GM23248 (cell line): ENCODE results near the gene ABI1. TPM values are rescaled to one million over a fixed set of nuclear protein-coding genes. Genes with fewer than 3 reads are reported as not detected.
A peak's percentile ranks its signal among the peaks of the same experiment; 100 is the strongest.

ENCODE experiments used
- DNase-seq: peaks from one replicate; pipeline ENCODE4 v3.0.0-alpha.2; 2015
- H2AFZ ChIP-seq: fragments of 200-600 bp; sonication (generic); 2 replicates; pipeline ENCODE4 v1.6.1; 2016; ENCODE audit warnings: antibody characterized with exemption
- H3F3A ChIP-seq: fragments of 200-600 bp; sonication (generic); 2 replicates; pipeline ENCODE4 v1.6.1; 2016; ENCODE audit warnings: mild to moderate bottlenecking, antibody characterized with exemption, mixed run types; ENCODE audit not compliant: insufficient read depth
- H3K27ac ChIP-seq: fragments of 200-600 bp; sonication (generic); 2 replicates; pipeline ENCODE4 v1.5.1; 2016; ENCODE audit warnings: mild to moderate bottlenecking
- H3K27me3 ChIP-seq: fragments of 200-600 bp; sonication (generic); replicated peaks from 2 replicates; pipeline ENCODE4 v1.6.1; 2016; ENCODE audit warnings: mild to moderate bottlenecking; ENCODE audit not compliant: insufficient read depth
- H3K36me3 ChIP-seq: fragments of 200-600 bp; sonication (generic); 2 replicates; pipeline ENCODE4 v1.6.1; 2016; ENCODE audit warnings: low read depth, mild to moderate bottlenecking
- H3K4me1 ChIP-seq: fragments of 200-600 bp; sonication (generic); 2 replicates; pipeline ENCODE4 v1.6.1; 2016; ENCODE audit warnings: mild to moderate bottlenecking; ENCODE audit not compliant: insufficient read depth
- H3K4me2 ChIP-seq: fragments of 200-600 bp; sonication (generic); one replicate; pipeline ENCODE4 v1.6.1; 2016; ENCODE audit warnings: mild to moderate bottlenecking; ENCODE audit not compliant: unreplicated experiment
- H3K4me3 ChIP-seq: fragments of 200-600 bp; sonication (generic); 2 replicates; pipeline ENCODE4 v1.5.1; 2016; ENCODE audit warnings: mild to moderate bottlenecking
- H3K79me2 ChIP-seq: fragments of 200-600 bp; sonication (generic); 2 replicates; pipeline ENCODE4 v1.6.1; 2016; ENCODE audit warnings: mild to moderate bottlenecking; ENCODE audit not compliant: insufficient read depth
- H3K9ac ChIP-seq: fragments of 200-600 bp; sonication (generic); 2 replicates; pipeline ENCODE4 v1.6.1; 2016; ENCODE audit warnings: mild to moderate bottlenecking
- H3K9me2 ChIP-seq: fragments of 200-600 bp; sonication (generic); 2 replicates; pipeline ENCODE4 v1.6.1; 2016; ENCODE audit warnings: mixed run types, mild to moderate bottlenecking, moderate library complexity; ENCODE audit not compliant: insufficient read depth
- H3K9me3 ChIP-seq: fragments of 200-600 bp; sonication (generic); one replicate; pipeline ENCODE4 v1.6.1; 2017; ENCODE audit warnings: low read depth
- H4K20me1 ChIP-seq: fragments of 200-600 bp; sonication (generic); 2 replicates; pipeline ENCODE4 v1.6.0; 2016; ENCODE audit not compliant: insufficient read depth
- EZH2 ChIP-seq: fragments of 200-600 bp; sonication (generic); IDR thresholded peaks from 2 replicates; pipeline ENCODE4 v1.6.1; 2018; ENCODE audit warnings: antibody characterized with exemption, mild to moderate bottlenecking; ENCODE audit not compliant: insufficient read depth, poor library complexity, severe bottlenecking
- EZH2phosphoT487 ChIP-seq: fragments of 200-600 bp; sonication (generic); IDR thresholded peaks from 2 replicates; pipeline ENCODE4 v1.6.1; 2018; ENCODE audit warnings: antibody characterized with exemption, moderate library complexity, mild to moderate bottlenecking, low read depth; ENCODE audit not compliant: insufficient read depth
- WGBS, 2 experiments: methylation state at CpG; one replicate each; pipeline ENCODE4 v1.1.6; 2015 to 2017; ENCODE audit warnings: low lambda C conversion rate in 2 of 2, low coverage in 1 of 2; ENCODE audit errors: missing lambda C conversion rate in 2 of 2; 5-methylcytosine and 5-hydroxymethylcytosine counted together
- in situ Hi-C: fragments of 300-500 bp; cut with MboI; formaldehyde crosslinking; loops from 2 replicates; pipeline ENCODE4 v1.15.0; 2020
- polyA plus RNA-seq: library from polyadenylated mRNA; unstranded; fragments of >200 nt; fragmentation: Nextera tagmentation; extraction: Ambion mirVana; gene quantifications from 2 replicates; pipeline ENCODE4 v1.2.1, GENCODE V29; 2016
- total RNA-seq: library from RNA; depleted of rRNA; stranded (reverse); fragments of >200 nt; shearing (Covaris generic); gene quantifications from 2 replicates; pipeline ENCODE4 v1.2.3, GENCODE V29; 2014

ABI1 gene
- total and polyA plus RNA-seq, 2 experiments from 2014 or later: 60.3 to 79.0 TPM

GRCh38 chr10:26855186-26855585, 5.6 kb downstream of the ABI1 start:
- H3K9me2 ChIP-seq: no peaks in the 10 kb centered on the region
- H3K4me3 ChIP-seq: peak overlapping the region; percentile 26
- WGBS, 2 experiments: 17 to 23% methylated on average over 3 of the region's 3 CpGs
- H3K27ac ChIP-seq: peak overlapping the region; percentile 73
- H3K9ac ChIP-seq: peak overlapping the region; percentile 30
- peaks cover 44% of the 10 kb centered on the region for H3K4me1 ChIP-seq
- H3K36me3 ChIP-seq: no peaks in the 10 kb centered on the region
- H3K79me2 ChIP-seq: peaks cover 100% of the 10 kb centered on the region
- peak overlapping the region; percentile 71 for H3K4me2 ChIP-seq
- no peaks in the 10 kb centered on the region for H3K27me3 ChIP-seq
- in situ Hi-C loops: loop anchor here (10.0 kb wide), 1 partner anchor 110 kb away; no protein-coding TSS in a partner anchor
- peaks cover 39% of the 10 kb centered on the region for H3F3A ChIP-seq
- no peak for TF ChIP-seq EZH2phosphoT487
- TF ChIP-seq EZH2: no peak
- DNase-seq: peak; percentile 81
- H3K9me3 ChIP-seq: no peaks in the 10 kb centered on the region
- peaks cover 9% of the 10 kb centered on the region for H4K20me1 ChIP-seq
- H2AFZ ChIP-seq: no peak overlapping the region

DNA sequence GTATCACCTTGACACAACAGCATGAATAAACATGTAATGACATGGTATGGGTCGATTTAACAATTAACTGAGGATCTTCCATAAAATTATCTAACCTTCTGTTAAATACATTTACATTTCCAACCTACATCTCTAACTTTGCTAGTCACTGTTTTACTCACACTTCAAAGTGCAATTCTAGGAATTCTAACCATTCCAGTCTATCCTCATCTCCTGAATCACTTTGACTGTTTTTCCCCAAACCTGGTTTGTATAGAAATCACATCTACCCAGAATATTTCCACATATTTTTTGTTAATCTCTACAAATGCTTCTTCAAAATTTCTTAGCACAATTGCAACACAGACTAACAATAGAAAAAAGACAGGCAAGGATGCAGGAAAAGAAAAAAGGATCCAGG, 6.2 kb downstream of the ABI1 start:
- H4K20me1 ChIP-seq: peaks cover 9% of the 10 kb centered on the region
- H3K9ac ChIP-seq: peak overlapping the region; percentile 30
- peaks cover 44% of the 10 kb centered on the region for H3K4me1 ChIP-seq
- H3K9me2 ChIP-seq: no peaks in the 10 kb centered on the region
- H3K4me3 ChIP-seq: peak overlapping the region; percentile 26
- H3F3A ChIP-seq: peaks cover 36% of the 10 kb centered on the region
- TF ChIP-seq EZH2phosphoT487 (no peak), EZH2 (no peak)
- no peaks in the 10 kb centered on the region for H3K36me3 ChIP-seq
- 81 to 90% methylated on average over 1 of the region's 1 CpG for WGBS, 2 experiments
- H3K4me2 ChIP-seq: peak overlapping the region; percentile 71
- peak; percentile 40 for DNase-seq
- H3K9me3 ChIP-seq: no peaks in the 10 kb centered on the region
- in situ Hi-C loops: loop anchor here (10.0 kb wide), 1 partner anchor 110 kb away; no protein-coding TSS in a partner anchor
- peaks cover 100% of the 10 kb centered on the region for H3K79me2 ChIP-seq
- no peaks in the 10 kb centered on the region for H3K27me3 ChIP-seq
- H3K27ac ChIP-seq: peak overlapping the region; percentile 73
- H2AFZ ChIP-seq: no peak overlapping the region

DNA sequence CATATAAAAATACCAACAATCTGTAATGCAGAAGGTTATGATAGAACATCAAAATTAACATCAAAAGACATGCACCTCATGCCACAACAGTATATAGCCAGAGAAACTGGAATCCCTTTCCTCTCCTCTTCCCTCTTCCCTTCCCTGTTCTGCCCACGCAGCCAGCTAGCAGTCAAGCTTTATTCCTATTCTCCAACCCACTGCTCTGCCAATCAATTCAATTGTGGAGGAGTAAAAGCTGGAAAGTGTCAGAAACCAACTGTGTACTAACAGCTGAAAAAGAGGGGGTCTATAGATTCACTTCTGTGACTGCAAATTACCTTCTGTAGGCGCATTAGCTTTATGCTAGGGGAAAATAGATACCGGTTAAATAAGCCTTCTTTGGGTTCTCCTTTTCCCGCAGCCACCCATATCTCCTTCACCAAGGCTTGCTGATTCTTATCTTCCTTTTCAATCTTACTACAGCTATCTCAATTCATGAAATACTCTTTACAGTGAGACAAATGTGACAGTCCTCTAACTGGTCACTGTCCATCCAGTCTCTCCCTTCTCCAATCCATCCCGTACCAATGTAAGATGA, 16.3 kb downstream of the ABI1 start:
- peaks cover 100% of the 10 kb centered on the region for H3K79me2 ChIP-seq
- TF ChIP-seq EZH2 (no peak), EZH2phosphoT487 (no peak)
- no peaks in the 10 kb centered on the region for H3K9me2 ChIP-seq
- H3K4me2 ChIP-seq: no peak overlapping the region
- H3K9me3 ChIP-seq: no peaks in the 10 kb centered on the region
- no peaks in the 10 kb centered on the region for H3K36me3 ChIP-seq
- H3K27ac ChIP-seq: no peak overlapping the region
- no peaks in the 10 kb centered on the region for H3K27me3 ChIP-seq
- no peak overlapping the region for H2AFZ ChIP-seq
- H3K4me3 ChIP-seq: no peak overlapping the region
- WGBS, 2 experiments: 79 to 84% methylated on average over 5 of the region's 5 CpGs
- no peak overlapping the region for H3K9ac ChIP-seq
- H3F3A ChIP-seq: no peaks in the 10 kb centered on the region
- DNase-seq: no peak
- peaks cover 15% of the 10 kb centered on the region for H3K4me1 ChIP-seq
- in situ Hi-C loops: no loop called here
- peaks cover 14% of the 10 kb centered on the region; the same call in 1 of the 2 replicates for H4K20me1 ChIP-seq

- no peak for TF ChIP-seq EZH2phosphoT487
- no peak for TF ChIP-seq EZH2
- Histone ChIP-seq H3K4me3 (no peak overlapping the region), H2AFZ (no peak overlapping the region), H4K20me1 (peaks cover 21% of the 10 kb centered on the region; the same call in 1 of the 2 replicates), H3K4me2 (no peak overlapping the region), H3K9me3 (no peaks in the 10 kb centered on the region), H3K79me2 (peaks cover 100% of the 10 kb centered on the region), H3K4me1 (peaks cover 15% of the 10 kb centered on the region), H3K9ac (no peak overlapping the region), H3K9me2 (no peaks in the 10 kb centered on the region), H3K27ac (no peak overlapping the region), H3F3A (no peaks in the 10 kb centered on the region), H3K36me3 (no peaks in the 10 kb centered on the region), H3K27me3 (no peaks in the 10 kb centered on the region)
- 40 to 43% methylated on average over 3 of the region's 3 CpGs for WGBS, 2 experiments
- in situ Hi-C loops: no loop called here
- DNase-seq: no peak
Measured at GRCh38 chr10:26843736-26844135, 17.0 kb downstream of the ABI1 start.
